Lower leg skin (tissue), 4 donors: ENCODE measurements around the gene TESK2. TPM values are rescaled to one million over a fixed set of nuclear protein-coding genes. Genes with fewer than 3 reads are reported as not detected.

Experiments
- DNase-seq, 2 donors: peaks; one replicate each; pipeline ENCODE4 v3.0.0-alpha.2; 2019; ENCODE audit warnings: low spot score in 2 of 2
- H3K4me3 ChIP-seq: fragments of 200-600 bp; sonication (generic); 2 replicates; pipeline ENCODE4 v1.5.1; 2017; ENCODE audit warnings: mild to moderate bottlenecking, low read depth; ENCODE audit not compliant: poor library complexity, severe bottlenecking
- CTCF ChIP-seq, 3 donors: fragments of 450-650 bp; IDR thresholded peaks; one replicate each; pipeline ENCODE4 v1.5.1; 2016; ENCODE audit warnings: antibody characterized with exemption in 3 of 3, mild to moderate bottlenecking in 3 of 3, moderate library complexity in 2 of 3
- POLR2A ChIP-seq, 2 donors: fragments of 450-650 bp; IDR thresholded peaks; one replicate each; pipeline ENCODE4 v1.6.1; 2016 to 2017; ENCODE audit warnings: antibody characterized with exemption in 2 of 2, mild to moderate bottlenecking in 1 of 2, moderate library complexity in 1 of 2
- WGBS, 2 donors: methylation state at CpG; one replicate each; pipeline ENCODE4 v1.1.5; 2018; 5-methylcytosine and 5-hydroxymethylcytosine counted together
- intact Hi-C: fragments of 100-400 bp; cut with DNase I; formaldehyde crosslinking; loops from one replicate; pipeline ENCODE4 v1.15.0; 2023; ENCODE audit warnings: low total_unique reads
- total RNA-seq, 4 donors: library from RNA; depleted of rRNA; stranded (reverse); fragments of >200 nt; gene quantifications; one replicate each; pipeline ENCODE4 v1.1.0, GENCODE V29; 2016

Gene TESK2
- total RNA-seq, 4 donors from 2014 or later = 16.9 to 23.8 (median 20.0) TPM

- intact Hi-C loops = no loop called here
- peak in 1 of 2 donors; percentile 90 for DNase-seq
- TF ChIP-seq CTCF (IDR thresholded peaks at IDR 0.05) (no peak), POLR2A (IDR thresholded peaks at IDR 0.05) (no peak)
- H3K4me3 ChIP-seq = peak within 1 kb of the TSS; percentile 14
- WGBS, 2 donors = 7 to 16% methylated on average over 53 to 54 of the region's 96 CpGs
Measured at GRCh38 chr1:45326627-45327623, 164.0 kb downstream of the TESK2 start, which contains the start of gene HPDL. TSS of gene HPDL (plus strand) at chr1:45326895. CDS start at chr1:45327149, 254 bp downstream.

GRCh38 chr1:45325851-45326506, 165.0 kb downstream of the TESK2 start:
- WGBS, 2 donors = 50 to 51% methylated on average over 6 of the region's 6 CpGs
- TF ChIP-seq POLR2A (IDR thresholded peaks at IDR 0.05) (no peak), CTCF (IDR thresholded peaks at IDR 0.05) (no peak)
- DNase-seq = peak in 1 of 2 donors; percentile 70
- H3K4me3 ChIP-seq = no peak overlapping the region
- intact Hi-C loops = no loop called here

GRCh38 chr1:45322486-45323040, 168.4 kb downstream of the TESK2 start:
- DNase-seq = no peak
- intact Hi-C loops = no loop called here
- WGBS, 2 donors = 85% methylated on average over 10 of the region's 10 CpGs
- no peak for TF ChIP-seq CTCF (IDR thresholded peaks at IDR 0.05)
- TF ChIP-seq POLR2A (IDR thresholded peaks at IDR 0.05) = no peak
- H3K4me3 ChIP-seq = no peak overlapping the region

- 79 to 83% methylated on average over 5 of the region's 5 CpGs for WGBS, 2 donors
- H3K4me3 ChIP-seq = no peak overlapping the region
- TF ChIP-seq POLR2A (IDR thresholded peaks at IDR 0.05) = no peak
- TF ChIP-seq CTCF (IDR thresholded peaks at IDR 0.05) = no peak
- peak in 1 of 2 donors; percentile 3 for DNase-seq
- intact Hi-C loops = no loop called here
Measured at GRCh38 chr1:45321444-45321843, 169.5 kb downstream of the TESK2 start.

DNA sequence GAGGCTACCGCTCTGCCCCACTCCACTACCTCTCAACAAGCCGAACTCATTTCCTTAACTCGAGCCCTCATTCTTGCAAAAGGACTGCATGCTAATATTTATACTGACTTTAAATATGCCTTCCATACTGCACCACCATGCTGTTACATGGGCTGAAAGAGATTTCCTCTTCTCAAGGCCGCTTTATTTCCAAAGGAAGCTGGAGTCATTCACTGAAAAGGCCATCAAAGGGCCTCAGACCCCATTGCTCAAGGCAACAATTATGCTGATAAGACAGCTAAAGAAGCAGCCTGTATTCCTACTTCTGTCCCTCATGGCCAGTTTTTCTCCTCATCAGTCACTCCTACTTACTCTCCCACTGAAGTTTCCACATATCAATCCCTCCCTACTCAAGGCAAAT, 171.2 kb downstream of the TESK2 start:
- intact Hi-C loops = no loop called here
- WGBS, 2 donors = 88 to 92% methylated on average over 4 of the region's 4 CpGs
- DNase-seq = peak in 1 of 2 donors; percentile 58
- TF ChIP-seq CTCF (IDR thresholded peaks at IDR 0.05) (no peak), POLR2A (IDR thresholded peaks at IDR 0.05) (no peak)
- no peak overlapping the region for H3K4me3 ChIP-seq
